Measurements from ENCODE around the gene MMP14. TPM values are rescaled to one million over a fixed set of nuclear protein-coding genes. Genes with fewer than 3 reads are reported as not detected.

Gene MMP14
- total and polyA plus RNA-seq, 2 of the 8 experiments (the other 6 are each of a cell fraction or from before 2014, with no cell fraction given): 58.2 to 86.8 TPM

DNA sequence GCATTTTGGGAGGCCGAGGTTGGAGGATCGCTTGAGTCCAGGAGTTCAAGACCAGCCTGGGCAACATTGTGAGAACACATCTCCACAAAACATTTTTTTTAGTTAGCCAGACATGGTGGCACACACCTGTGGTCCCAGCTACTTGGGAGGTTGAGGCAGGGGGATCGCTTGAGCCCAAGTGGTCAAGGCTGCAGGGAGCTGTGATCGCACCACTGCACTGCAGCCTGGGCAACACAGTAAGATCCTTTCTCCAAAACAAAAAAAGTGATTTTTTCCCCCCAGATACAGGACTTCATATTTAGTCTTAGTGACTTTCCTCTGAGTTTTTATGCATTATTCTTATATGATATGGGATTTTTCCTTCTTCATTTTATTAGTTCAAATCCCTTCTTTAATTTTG is 49.7 kb upstream of the MMP14 start (continued):
- TF ChIP-seq, protein P1, sequence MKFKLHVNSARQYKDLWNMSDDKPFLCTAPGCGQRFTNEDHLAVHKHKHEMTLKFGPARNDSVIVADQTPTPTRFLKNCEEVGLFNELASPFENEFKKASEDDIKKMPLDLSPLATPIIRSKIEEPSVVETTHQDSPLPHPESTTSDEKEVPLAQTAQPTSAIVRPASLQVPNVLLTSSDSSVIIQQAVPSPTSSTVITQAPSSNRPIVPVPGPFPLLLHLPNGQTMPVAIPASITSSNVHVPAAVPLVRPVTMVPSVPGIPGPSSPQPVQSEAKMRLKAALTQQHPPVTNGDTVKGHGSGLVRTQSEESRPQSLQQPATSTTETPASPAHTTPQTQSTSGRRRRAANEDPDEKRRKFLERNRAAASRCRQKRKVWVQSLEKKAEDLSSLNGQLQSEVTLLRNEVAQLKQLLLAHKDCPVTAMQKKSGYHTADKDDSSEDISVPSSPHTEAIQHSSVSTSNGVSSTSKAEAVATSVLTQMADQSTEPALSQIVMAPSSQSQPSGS (IDR thresholded peaks at IDR 0.05; ENCODE audit: low read length): no peak
- no peak for TF ChIP-seq RNF2 (IDR thresholded peaks at IDR 0.05; ENCODE audit: borderline replicate concordance, low read depth, low read length, missing control alignments, poor library complexity, severe bottlenecking)
- TF ChIP-seq HDAC2 (IDR thresholded peaks at IDR 0.05; ENCODE audit: borderline replicate concordance in 1 of 2, low read depth in 2 of 2, low read length in 2 of 2): no peak
- TF ChIP-seq, protein P2, sequence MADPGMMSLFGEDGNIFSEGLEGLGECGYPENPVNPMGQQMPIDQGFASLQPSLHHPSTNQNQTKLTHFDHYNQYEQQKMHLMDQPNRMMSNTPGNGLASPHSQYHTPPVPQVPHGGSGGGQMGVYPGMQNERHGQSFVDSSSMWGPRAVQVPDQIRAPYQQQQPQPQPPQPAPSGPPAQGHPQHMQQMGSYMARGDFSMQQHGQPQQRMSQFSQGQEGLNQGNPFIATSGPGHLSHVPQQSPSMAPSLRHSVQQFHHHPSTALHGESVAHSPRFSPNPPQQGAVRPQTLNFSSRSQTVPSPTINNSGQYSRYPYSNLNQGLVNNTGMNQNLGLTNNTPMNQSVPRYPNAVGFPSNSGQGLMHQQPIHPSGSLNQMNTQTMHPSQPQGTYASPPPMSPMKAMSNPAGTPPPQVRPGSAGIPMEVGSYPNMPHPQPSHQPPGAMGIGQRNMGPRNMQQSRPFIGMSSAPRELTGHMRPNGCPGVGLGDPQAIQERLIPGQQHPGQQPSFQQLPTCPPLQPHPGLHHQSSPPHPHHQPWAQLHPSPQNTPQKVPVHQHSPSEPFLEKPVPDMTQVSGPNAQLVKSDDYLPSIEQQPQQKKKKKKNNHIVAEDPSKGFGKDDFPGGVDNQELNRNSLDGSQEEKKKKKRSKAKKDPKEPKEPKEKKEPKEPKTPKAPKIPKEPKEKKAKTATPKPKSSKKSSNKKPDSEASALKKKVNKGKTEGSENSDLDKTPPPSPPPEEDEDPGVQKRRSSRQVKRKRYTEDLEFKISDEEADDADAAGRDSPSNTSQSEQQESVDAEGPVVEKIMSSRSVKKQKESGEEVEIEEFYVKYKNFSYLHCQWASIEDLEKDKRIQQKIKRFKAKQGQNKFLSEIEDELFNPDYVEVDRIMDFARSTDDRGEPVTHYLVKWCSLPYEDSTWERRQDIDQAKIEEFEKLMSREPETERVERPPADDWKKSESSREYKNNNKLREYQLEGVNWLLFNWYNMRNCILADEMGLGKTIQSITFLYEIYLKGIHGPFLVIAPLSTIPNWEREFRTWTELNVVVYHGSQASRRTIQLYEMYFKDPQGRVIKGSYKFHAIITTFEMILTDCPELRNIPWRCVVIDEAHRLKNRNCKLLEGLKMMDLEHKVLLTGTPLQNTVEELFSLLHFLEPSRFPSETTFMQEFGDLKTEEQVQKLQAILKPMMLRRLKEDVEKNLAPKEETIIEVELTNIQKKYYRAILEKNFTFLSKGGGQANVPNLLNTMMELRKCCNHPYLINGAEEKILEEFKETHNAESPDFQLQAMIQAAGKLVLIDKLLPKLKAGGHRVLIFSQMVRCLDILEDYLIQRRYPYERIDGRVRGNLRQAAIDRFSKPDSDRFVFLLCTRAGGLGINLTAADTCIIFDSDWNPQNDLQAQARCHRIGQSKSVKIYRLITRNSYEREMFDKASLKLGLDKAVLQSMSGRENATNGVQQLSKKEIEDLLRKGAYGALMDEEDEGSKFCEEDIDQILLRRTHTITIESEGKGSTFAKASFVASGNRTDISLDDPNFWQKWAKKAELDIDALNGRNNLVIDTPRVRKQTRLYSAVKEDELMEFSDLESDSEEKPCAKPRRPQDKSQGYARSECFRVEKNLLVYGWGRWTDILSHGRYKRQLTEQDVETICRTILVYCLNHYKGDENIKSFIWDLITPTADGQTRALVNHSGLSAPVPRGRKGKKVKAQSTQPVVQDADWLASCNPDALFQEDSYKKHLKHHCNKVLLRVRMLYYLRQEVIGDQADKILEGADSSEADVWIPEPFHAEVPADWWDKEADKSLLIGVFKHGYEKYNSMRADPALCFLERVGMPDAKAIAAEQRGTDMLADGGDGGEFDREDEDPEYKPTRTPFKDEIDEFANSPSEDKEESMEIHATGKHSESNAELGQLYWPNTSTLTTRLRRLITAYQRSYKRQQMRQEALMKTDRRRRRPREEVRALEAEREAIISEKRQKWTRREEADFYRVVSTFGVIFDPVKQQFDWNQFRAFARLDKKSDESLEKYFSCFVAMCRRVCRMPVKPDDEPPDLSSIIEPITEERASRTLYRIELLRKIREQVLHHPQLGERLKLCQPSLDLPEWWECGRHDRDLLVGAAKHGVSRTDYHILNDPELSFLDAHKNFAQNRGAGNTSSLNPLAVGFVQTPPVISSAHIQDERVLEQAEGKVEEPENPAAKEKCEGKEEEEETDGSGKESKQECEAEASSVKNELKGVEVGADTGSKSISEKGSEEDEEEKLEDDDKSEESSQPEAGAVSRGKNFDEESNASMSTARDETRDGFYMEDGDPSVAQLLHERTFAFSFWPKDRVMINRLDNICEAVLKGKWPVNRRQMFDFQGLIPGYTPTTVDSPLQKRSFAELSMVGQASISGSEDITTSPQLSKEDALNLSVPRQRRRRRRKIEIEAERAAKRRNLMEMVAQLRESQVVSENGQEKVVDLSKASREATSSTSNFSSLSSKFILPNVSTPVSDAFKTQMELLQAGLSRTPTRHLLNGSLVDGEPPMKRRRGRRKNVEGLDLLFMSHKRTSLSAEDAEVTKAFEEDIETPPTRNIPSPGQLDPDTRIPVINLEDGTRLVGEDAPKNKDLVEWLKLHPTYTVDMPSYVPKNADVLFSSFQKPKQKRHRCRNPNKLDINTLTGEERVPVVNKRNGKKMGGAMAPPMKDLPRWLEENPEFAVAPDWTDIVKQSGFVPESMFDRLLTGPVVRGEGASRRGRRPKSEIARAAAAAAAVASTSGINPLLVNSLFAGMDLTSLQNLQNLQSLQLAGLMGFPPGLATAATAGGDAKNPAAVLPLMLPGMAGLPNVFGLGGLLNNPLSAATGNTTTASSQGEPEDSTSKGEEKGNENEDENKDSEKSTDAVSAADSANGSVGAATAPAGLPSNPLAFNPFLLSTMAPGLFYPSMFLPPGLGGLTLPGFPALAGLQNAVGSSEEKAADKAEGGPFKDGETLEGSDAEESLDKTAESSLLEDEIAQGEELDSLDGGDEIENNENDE (IDR thresholded peaks at IDR 0.05; ENCODE audit: insufficient replicate concordance, low read length): no peak
- no peak for TF ChIP-seq CHD2 (IDR thresholded peaks at IDR 0.05; ENCODE audit: low read length)
- no peak for TF ChIP-seq ASH2L (IDR thresholded peaks at IDR 0.05; ENCODE audit: low read length)

Measured in H1 (cell line).